NCI-H345 (cell line): ENCODE data around the gene DDR1.
"Not testable (repeated sequence)": the region's sequence is repeated elsewhere in the genome, so short reads cannot be mapped to it uniquely, and the experiment has no call there.

ENCODE experiments used
- DNase-seq: peaks from one replicate; lab custom pipeline; 2025; lab: John Stamatoyannopoulos, UW

DDR1 gene

GRCh38 chr6:30894381-30894780, 10.1 kb downstream of the DDR1 start:
- DNase-seq: no peak

GRCh38 chr6:30894935-30895334, 10.6 kb downstream of the DDR1 start:
- no peak for DNase-seq

DNA sequence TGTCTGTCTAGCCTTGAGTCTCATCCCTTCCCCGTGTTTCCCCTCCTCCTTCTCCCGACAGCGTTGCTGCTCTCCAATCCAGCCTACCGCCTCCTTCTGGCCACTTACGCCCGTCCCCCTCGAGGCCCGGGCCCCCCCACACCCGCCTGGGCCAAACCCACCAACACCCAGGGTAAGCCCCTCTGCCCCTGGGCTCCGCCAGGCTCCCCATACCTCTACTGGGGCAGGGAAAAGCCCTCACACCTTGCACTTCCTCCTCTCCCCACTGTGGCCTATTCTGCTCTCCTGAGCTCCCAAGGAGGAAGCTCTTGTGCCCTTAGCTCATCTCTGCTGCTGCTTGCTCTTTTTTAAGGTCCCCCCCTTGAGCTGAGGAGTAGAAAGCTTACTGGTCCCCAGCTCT, 11.0 kb downstream of the DDR1 start:
- no peak for DNase-seq

DNA sequence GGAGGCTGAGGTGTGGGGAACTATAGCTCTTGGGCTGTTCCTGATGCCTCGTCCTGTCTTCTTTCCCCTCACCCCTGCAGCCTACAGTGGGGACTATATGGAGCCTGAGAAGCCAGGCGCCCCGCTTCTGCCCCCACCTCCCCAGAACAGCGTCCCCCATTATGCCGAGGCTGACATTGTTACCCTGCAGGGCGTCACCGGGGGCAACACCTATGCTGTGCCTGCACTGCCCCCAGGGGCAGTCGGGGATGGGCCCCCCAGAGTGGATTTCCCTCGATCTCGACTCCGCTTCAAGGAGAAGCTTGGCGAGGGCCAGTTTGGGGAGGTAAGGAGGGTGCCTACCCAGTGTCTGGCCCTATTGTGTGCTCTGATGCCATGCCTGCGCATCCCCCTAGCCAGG, 12.2 kb downstream of the DDR1 start:
- no peak for DNase-seq

DNA sequence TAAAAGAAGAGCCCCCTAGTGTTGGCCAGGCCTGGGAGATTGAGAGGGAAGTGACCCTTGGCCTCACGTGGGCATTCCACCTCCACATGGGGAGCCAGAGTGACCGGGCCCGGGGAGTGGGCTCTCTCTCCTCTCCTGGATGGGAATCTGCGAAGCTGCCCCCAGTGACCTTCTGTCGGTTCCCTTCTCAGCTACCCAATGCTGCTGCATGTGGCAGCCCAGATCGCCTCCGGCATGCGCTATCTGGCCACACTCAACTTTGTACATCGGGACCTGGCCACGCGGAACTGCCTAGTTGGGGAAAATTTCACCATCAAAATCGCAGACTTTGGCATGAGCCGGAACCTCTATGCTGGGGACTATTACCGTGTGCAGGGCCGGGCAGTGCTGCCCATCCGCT, 13.6 kb downstream of the DDR1 start:
- no peak for DNase-seq

GRCh38 chr6:30898750-30899360, 14.5 kb downstream of the DDR1 start:
- DNase-seq: no peak

DNA sequence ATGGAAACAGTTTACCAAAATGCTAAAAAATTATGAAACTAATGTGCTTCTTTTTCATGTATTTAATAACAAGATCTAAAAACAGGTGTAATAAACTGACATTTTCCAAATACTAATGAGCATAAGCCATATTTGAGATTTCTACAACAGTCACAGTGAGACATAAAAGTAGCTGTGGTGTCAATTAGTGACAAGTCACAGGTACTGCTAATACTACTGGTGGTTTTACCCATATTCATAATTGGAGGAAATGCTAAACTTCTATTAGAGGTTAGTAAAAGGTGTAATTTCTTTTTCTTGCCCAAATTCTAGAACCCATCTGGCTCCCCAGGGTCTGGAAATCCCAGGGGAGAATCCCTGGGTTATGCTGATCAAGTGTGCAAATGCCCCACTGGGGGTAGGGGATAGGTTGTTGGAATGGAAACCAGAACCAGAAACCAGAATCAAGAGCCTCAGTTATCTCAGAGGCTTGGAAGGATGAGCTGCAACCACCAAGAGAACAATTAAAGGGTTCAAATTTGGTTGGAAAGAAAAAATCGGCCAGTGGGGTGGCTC, 16.6 kb downstream of the DDR1 start:
- DNase-seq: no peak

DNA sequence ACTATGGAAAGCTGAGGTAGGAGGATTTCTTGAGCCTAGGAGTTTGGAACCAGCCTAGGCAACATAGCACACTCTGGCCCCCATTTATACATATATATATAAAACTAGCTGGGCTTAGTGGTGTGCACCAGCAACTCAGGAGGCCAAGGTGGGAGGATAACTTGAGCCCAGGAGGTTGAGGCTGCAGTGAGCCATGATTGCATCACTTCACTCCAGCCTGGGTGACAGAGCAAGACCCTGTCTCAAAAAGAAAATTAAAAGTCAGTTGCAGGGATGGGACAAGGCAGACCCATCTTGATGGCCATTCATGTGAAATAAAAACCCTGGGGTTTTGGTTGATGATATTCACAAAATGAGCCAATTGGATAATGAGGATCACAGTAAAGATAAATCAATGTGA, 17.1 kb downstream of the DDR1 start:
- DNase-seq: no peak

- DNase-seq: not testable (repeated sequence)
These were observed 17.9 kb downstream of the DDR1 start for GRCh38 chr6:30902196-30902595.

GRCh38 chr6:30902709-30903108, 18.4 kb downstream of the DDR1 start:
- no peak for DNase-seq

GRCh38 chr6:30903236-30903635, 18.9 kb downstream of the DDR1 start:
- no peak for DNase-seq

- not testable (repeated sequence) for DNase-seq
These were observed 23.0 kb downstream of the DDR1 start for GRCh38 chr6:30907290-30907757.

- peak; percentile 99 for DNase-seq
These were observed 23.7 kb downstream of the DDR1 start, which contains the start of gene GTF2H4 for GRCh38 chr6:30907758-30908591. GTF2H4 (plus strand) TSS chr6:30908207.

GRCh38 chr6:30908700-30909099, 24.4 kb downstream of the DDR1 start:
- no peak for DNase-seq

DNA sequence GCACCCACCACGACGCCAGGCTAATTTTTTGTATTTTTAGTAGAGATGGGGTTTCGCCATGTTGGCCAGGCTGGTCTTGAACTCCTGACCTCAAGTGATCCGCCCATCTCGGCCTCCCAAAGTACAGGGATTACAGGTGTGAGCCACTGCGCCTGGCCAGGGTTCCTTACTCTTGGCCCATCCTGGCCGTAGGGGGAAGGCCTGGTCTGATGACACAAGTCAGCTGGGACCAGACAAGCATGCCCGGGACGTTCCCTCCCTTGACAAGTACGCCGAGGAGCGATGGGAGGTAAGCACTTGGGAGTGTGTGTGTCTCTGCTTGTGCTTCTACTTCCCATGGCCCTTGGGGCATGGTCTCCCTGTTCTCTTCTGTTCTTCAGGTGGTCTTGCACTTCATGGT, 26.2 kb downstream of the DDR1 start:
- DNase-seq: not testable (repeated sequence)

GRCh38 chr6:30912746-30913520, 28.6 kb downstream of the DDR1 start:
- no peak for DNase-seq

GRCh38 chr6:30913721-30914075, 29.4 kb downstream of the DDR1 start:
- no peak for DNase-seq

- peak; percentile 85 for DNase-seq
These were observed 29.9 kb downstream of the DDR1 start, which contains the start of gene VARS2 for GRCh38 chr6:30914076-30914853. VARS2 (plus strand) TSS chr6:30914238; CDS start chr6:30914837, 599 bp downstream.

DNA sequence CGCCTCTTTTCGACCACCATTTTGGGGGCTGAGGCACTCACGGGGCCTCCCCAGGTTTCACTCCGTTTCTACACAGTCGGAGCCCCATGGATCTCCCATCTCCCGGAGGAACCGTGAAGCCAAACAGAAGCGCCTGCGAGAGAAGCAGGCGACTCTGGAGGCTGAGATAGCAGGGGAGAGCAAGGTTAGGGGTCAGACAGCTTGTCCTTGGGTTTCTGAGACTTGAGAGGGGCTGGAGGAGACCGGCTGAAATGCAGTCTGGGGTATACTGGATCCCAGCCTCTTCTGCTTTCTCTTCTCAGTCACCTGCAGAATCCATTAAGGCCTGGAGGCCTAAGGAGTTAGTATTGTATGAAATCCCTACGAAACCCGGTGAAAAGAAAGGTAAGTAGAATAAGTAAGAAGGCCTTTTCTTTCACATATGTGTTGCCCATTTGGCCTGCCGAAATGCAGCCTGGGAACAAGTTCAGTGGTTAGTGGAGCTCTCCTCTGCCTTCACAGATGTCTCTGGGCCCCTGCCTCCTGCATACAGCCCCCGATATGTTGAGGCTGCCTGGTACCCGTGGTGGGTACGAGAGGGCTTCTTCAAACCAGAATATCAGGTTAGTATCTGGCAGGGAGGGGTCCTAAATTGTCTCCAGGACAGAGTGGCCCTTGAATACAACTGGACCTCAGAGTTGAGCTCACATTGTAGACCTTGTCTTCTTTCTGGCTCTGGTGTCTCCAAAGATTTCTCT, 30.7 kb downstream of the DDR1 start:
- DNase-seq: no peak

DNA sequence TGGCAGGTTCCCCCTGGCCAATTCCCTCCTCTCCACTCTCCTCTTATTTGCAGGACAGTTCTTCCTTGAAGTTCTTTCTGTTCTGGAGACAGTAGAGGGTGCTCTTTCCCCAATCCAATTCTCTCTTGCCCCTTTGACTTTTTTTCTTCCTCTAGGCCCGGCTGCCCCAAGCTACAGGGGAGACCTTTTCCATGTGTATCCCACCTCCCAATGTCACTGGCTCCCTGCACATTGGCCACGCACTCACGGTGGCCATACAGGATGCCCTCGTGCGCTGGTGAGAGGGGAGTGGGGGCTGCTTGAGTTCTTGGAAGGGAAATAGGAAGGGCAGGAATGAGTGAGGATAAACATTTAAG, 31.2 kb downstream of the DDR1 start:
- DNase-seq: peak; percentile 26

- DNase-seq: no peak
These were observed 32.7 kb downstream of the DDR1 start for GRCh38 chr6:30917041-30917440.
